Jurkat, Clone E6-1 (cell line): ENCODE measurements around the gene PTGDS.
A peak's percentile ranks its signal among the peaks of the same experiment; 100 is the strongest.

Source experiments
- DNase-seq: peaks from one replicate; pipeline ENCODE4 v3.0.0-alpha.2; 2011; ENCODE audit warnings: low read depth, low spot score
- H3K4me3 ChIP-seq: 2 replicates; pipeline ENCODE4 v1.5.1; 2011; ENCODE audit warnings: mild to moderate bottlenecking, low read length, control low read depth, moderate library complexity

The PTGDS gene

GRCh38 chr9:136955202-136955942, 21.9 kb upstream of the PTGDS start:
- H3K4me3 ChIP-seq, result no peak overlapping the region
- no peak for DNase-seq

- no peak overlapping the region for H3K4me3 ChIP-seq
- no peak for DNase-seq
These were observed 21.4 kb upstream of the PTGDS start for GRCh38 chr9:136955943-136956335.

GRCh38 chr9:136956604-136957003, 20.7 kb upstream of the PTGDS start:
- H3K4me3 ChIP-seq, result no peak overlapping the region
- no peak for DNase-seq

GRCh38 chr9:136957461-136957860, 19.8 kb upstream of the PTGDS start:
- no peak overlapping the region for H3K4me3 ChIP-seq
- no peak for DNase-seq

GRCh38 chr9:136957901-136958300, 19.4 kb upstream of the PTGDS start:
- H3K4me3 ChIP-seq, result no peak overlapping the region
- no peak for DNase-seq

GRCh38 chr9:136958473-136958872, 18.8 kb upstream of the PTGDS start:
- no peak for DNase-seq
- H3K4me3 ChIP-seq, result no peak overlapping the region

GRCh38 chr9:136958898-136959850, 18.1 kb upstream of the PTGDS start:
- no peak overlapping the region for H3K4me3 ChIP-seq
- no peak for DNase-seq

GRCh38 chr9:136960212-136960937, 16.9 kb upstream of the PTGDS start:
- DNase-seq, result no peak
- H3K4me3 ChIP-seq, result no peak overlapping the region

GRCh38 chr9:136960938-136961275, 16.4 kb upstream of the PTGDS start:
- H3K4me3 ChIP-seq, result no peak overlapping the region
- no peak for DNase-seq

- DNase-seq, result no peak
- no peak overlapping the region for H3K4me3 ChIP-seq
These were observed 15.8 kb upstream of the PTGDS start for GRCh38 chr9:136961279-136962065.

GRCh38 chr9:136962163-136962562, 15.1 kb upstream of the PTGDS start:
- no peak overlapping the region for H3K4me3 ChIP-seq

GRCh38 chr9:136962701-136963248, 14.5 kb upstream of the PTGDS start:
- DNase-seq, result no peak
- no peak overlapping the region for H3K4me3 ChIP-seq

More at GRCh38 chr9:136962163-136962562, 15.1 kb upstream of the PTGDS start:
- no peak for DNase-seq

GRCh38 chr9:136963341-136963740, 14.0 kb upstream of the PTGDS start:
- H3K4me3 ChIP-seq, result no peak overlapping the region
- DNase-seq, result no peak

GRCh38 chr9:136963751-136964150, 13.6 kb upstream of the PTGDS start:
- DNase-seq, result no peak
- no peak overlapping the region for H3K4me3 ChIP-seq

- DNase-seq, result no peak
- H3K4me3 ChIP-seq, result no peak overlapping the region
These were observed 13.1 kb upstream of the PTGDS start for GRCh38 chr9:136964171-136964689.

GRCh38 chr9:136964833-136965422, 12.4 kb upstream of the PTGDS start:
- no peak for DNase-seq
- no peak overlapping the region for H3K4me3 ChIP-seq

GRCh38 chr9:136965771-136966484, 11.4 kb upstream of the PTGDS start:
- H3K4me3 ChIP-seq, result peak overlapping the region; percentile 46
- peak; percentile 59 for DNase-seq
